GM19239 (cell line): ENCODE measurements around the gene RER1.

ENCODE experiments used
- DNase-seq: peaks from one replicate; pipeline ENCODE4 v3.0.0; 2011; ENCODE audit warnings: low spot score; ENCODE audit not compliant: insufficient read length
- FAIRE-seq: peaks from 2 replicates; lab custom pipeline; 2011; peaks lifted over from hg19 to GRCh38; lab: Jason Lieb, UNC

The RER1 gene

GRCh38 chr1:2353551-2354438 lies 37.8 kb upstream of the RER1 start:
- DNase-seq (no peak), FAIRE-seq (no peak)

GRCh38 chr1:2354511-2355372 lies 36.9 kb upstream of the RER1 start:
- FAIRE-seq (no peak), DNase-seq (no peak)

- DNase-seq (no peak), FAIRE-seq (no peak)
These were observed 36.0 kb upstream of the RER1 start for GRCh38 chr1:2355373-2356261.

GRCh38 chr1:2356401-2356800 lies 35.2 kb upstream of the RER1 start:
- FAIRE-seq = no peak
- no peak for DNase-seq

GRCh38 chr1:2356911-2357845 lies 34.5 kb upstream of the RER1 start:
- DNase-seq = no peak
- FAIRE-seq = no peak

GRCh38 chr1:2358072-2358471 lies 33.6 kb upstream of the RER1 start:
- DNase-seq = no peak
- FAIRE-seq = no peak

GRCh38 chr1:2358651-2359640 lies 32.7 kb upstream of the RER1 start:
- DNase-seq = no peak
- FAIRE-seq = no peak

- no peak for DNase-seq
- FAIRE-seq = no peak
These were observed 30.9 kb upstream of the RER1 start for GRCh38 chr1:2360588-2361364.

GRCh38 chr1:2363847-2364513 lies 27.7 kb upstream of the RER1 start:
- no peak for FAIRE-seq
- DNase-seq = no peak

- no peak for FAIRE-seq
These were observed 23.4 kb upstream of the RER1 start for GRCh38 chr1:2368053-2368744.

GRCh38 chr1:2372551-2373490 lies 18.8 kb upstream of the RER1 start:
- no peak for FAIRE-seq
- DNase-seq = no peak

More at GRCh38 chr1:2368053-2368744, 23.4 kb upstream of the RER1 start:
- no peak for DNase-seq

- FAIRE-seq = no peak
These were observed 17.9 kb upstream of the RER1 start for GRCh38 chr1:2373551-2374251.

GRCh38 chr1:2374252-2375155 lies 17.1 kb upstream of the RER1 start:
- FAIRE-seq = no peak
- DNase-seq = no peak

More at GRCh38 chr1:2373551-2374251, 17.9 kb upstream of the RER1 start:
- DNase-seq = no peak
